ENCODE results near the gene KIF26B.

DNA sequence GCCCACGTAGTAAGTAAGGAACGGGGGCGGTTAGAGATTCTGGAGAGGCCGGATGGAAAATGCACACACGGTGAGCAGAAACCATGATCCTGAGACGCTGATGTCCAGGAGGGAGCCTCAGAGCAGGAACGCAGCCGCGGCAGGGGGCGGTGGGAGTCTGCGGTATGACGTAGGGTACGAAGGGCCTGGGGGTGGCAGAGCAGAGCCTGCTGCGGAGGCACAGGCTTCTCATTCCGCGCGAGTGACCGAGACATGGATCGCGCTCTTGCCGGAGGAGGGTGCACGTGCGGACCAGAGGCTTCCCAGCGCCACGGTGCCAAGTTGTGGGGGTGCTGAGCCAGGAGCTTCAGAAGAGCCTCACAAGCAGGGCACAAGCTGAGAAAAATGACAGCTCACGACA, 176.2 kb downstream of the KIF26B start:
- TF ChIP-seq, protein P1, sequence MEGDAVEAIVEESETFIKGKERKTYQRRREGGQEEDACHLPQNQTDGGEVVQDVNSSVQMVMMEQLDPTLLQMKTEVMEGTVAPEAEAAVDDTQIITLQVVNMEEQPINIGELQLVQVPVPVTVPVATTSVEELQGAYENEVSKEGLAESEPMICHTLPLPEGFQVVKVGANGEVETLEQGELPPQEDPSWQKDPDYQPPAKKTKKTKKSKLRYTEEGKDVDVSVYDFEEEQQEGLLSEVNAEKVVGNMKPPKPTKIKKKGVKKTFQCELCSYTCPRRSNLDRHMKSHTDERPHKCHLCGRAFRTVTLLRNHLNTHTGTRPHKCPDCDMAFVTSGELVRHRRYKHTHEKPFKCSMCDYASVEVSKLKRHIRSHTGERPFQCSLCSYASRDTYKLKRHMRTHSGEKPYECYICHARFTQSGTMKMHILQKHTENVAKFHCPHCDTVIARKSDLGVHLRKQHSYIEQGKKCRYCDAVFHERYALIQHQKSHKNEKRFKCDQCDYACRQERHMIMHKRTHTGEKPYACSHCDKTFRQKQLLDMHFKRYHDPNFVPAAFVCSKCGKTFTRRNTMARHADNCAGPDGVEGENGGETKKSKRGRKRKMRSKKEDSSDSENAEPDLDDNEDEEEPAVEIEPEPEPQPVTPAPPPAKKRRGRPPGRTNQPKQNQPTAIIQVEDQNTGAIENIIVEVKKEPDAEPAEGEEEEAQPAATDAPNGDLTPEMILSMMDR (IDR thresholded peaks at IDR 0.05), result no peak
- no peak for TF ChIP-seq POLR2A (IDR thresholded peaks at IDR 0.05)
